A673 (cell line): ENCODE measurements around the gene TEX51. TPM values are rescaled to one million over a fixed set of nuclear protein-coding genes. Genes with fewer than 3 reads are reported as not detected.

Experiments
- BruUV-seq: library from RNA; stranded (reverse); fragments of 400-500 nt; replicated peaks from 2 replicates; lab custom pipeline; 2021; lab: Mats Ljungman, UMichigan
- CTCF ChIA-PET: fragments of 300-600 bp; sonication (Branson Sonifier 250); formaldehyde crosslinking; loops from one replicate; lab custom pipeline; 2022; ENCODE audit warnings: antibody characterized with exemption; lab: Charles Lee
- POLR2A ChIA-PET: fragments of 300-600 bp; sonication (Branson Sonifier 250); formaldehyde crosslinking; loops from one replicate; lab custom pipeline; 2022; ENCODE audit warnings: antibody characterized with exemption; ENCODE audit not compliant: low non-redundant PET; lab: Charles Lee
- DNase-seq: peaks from one replicate; pipeline ENCODE4 v3.0.0-alpha.2; 2015; ENCODE audit warnings: low spot score
- H3K27ac ChIP-seq: fragments of 200-600 bp; sonication (generic); 2 replicates; pipeline ENCODE4 v1.5.1; 2016; ENCODE audit warnings: mixed run types, low read depth, mild to moderate bottlenecking, mixed read lengths, antibody characterized with exemption, low read length; ENCODE audit not compliant: poor library complexity, severe bottlenecking
- H3K27me3 ChIP-seq: fragments of 200-600 bp; sonication (generic); replicated peaks from 2 replicates; pipeline ENCODE4 v1.6.1; 2017; ENCODE audit warnings: mixed run types, low read depth, mild to moderate bottlenecking, mixed read lengths, antibody characterized with exemption, low read length; ENCODE audit not compliant: insufficient read depth, poor library complexity
- H3K36me3 ChIP-seq: fragments of 200-600 bp; sonication (generic); 2 replicates; pipeline ENCODE4 v1.6.1; 2016; ENCODE audit warnings: mixed run types, mild to moderate bottlenecking, mixed read lengths, antibody characterized with exemption, low read length; ENCODE audit not compliant: insufficient read depth, poor library complexity, severe bottlenecking
- H3K4me1 ChIP-seq: fragments of 200-600 bp; sonication (generic); 2 replicates; pipeline ENCODE4 v1.6.1; 2017; ENCODE audit warnings: mixed run types, mild to moderate bottlenecking, mixed read lengths, antibody characterized with exemption, low read length; ENCODE audit not compliant: insufficient read depth, poor library complexity, severe bottlenecking
- H3K4me3 ChIP-seq: fragments of 200-600 bp; sonication (generic); 2 replicates; pipeline ENCODE4 v1.5.1; 2016; ENCODE audit warnings: low read depth, mixed run types, mild to moderate bottlenecking, mixed read lengths, low read length; ENCODE audit not compliant: poor library complexity, severe bottlenecking
- H3K9me3 ChIP-seq: fragments of 200-600 bp; sonication (generic); 2 replicates; pipeline ENCODE4 v1.6.1; 2016; ENCODE audit warnings: mixed run types, low read depth, mild to moderate bottlenecking, mixed read lengths, antibody characterized with exemption, low read length; ENCODE audit not compliant: poor library complexity, severe bottlenecking
- EZH2 ChIP-seq: fragments of 200-600 bp; sonication (generic); IDR thresholded peaks from 2 replicates; pipeline ENCODE4 v1.6.1; 2017; ENCODE audit warnings: borderline replicate concordance, low read depth, mild to moderate bottlenecking, mixed read lengths, antibody characterized with exemption, low read length; ENCODE audit not compliant: poor library complexity, severe bottlenecking
- intact Hi-C: fragments of 100-400 bp; cut with micrococcal nuclease; formaldehyde crosslinking; loops from one replicate; pipeline ENCODE4 v1.10.0; 2022; ENCODE audit not compliant: unreplicated experiment
- total RNA-seq: library from RNA; stranded (reverse); gene quantifications from 2 replicates; pipeline ENCODE4 v1.2.3, GENCODE V29; 2021
- TF ChIP-seq, protein P1 (sequence below): fragments of 300-800, 200-600 bp; sonication (generic); conservative IDR thresholded peaks from 2 replicates; pipeline ENCODE4 v1.5.1; 2017; ENCODE audit warnings: low read depth, mild to moderate bottlenecking, antibody characterized with exemption, low read length, moderate library complexity, mixed read lengths

The TEX51 gene
- total RNA-seq, 1 experiment from 2014 or later, result not detected

DNA sequence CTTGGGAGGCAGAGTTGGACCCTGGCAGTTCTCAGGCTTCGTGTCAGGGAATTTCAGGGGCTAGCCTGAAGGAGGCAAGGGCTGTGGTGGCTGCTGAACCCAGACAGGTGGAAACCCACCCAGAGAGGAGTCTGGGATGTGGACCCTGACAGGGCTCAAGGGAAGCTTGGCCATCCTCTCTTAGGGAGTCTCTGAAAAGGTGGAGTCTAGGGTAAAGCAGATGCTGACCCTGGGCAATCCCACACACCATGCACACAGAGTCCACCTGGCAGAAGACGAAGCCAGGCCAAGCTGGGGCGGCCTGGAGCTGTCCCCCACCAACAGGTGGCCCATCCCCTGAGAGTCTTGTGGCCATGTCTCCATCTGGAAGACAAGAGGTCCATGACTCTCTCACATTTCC lies 41.2 kb upstream of the TEX51 start:
- no TSS peak for BruUV-seq
- CTCF ChIA-PET, result no interaction called here
- no peaks in the 10 kb centered on the region for H3K36me3 ChIP-seq
- H3K4me1 ChIP-seq, result no peaks in the 10 kb centered on the region
- peaks cover 8% of the 10 kb centered on the region for H3K27me3 ChIP-seq
- H3K4me3 ChIP-seq, result no peak overlapping the region
- TF ChIP-seq, protein P1, sequence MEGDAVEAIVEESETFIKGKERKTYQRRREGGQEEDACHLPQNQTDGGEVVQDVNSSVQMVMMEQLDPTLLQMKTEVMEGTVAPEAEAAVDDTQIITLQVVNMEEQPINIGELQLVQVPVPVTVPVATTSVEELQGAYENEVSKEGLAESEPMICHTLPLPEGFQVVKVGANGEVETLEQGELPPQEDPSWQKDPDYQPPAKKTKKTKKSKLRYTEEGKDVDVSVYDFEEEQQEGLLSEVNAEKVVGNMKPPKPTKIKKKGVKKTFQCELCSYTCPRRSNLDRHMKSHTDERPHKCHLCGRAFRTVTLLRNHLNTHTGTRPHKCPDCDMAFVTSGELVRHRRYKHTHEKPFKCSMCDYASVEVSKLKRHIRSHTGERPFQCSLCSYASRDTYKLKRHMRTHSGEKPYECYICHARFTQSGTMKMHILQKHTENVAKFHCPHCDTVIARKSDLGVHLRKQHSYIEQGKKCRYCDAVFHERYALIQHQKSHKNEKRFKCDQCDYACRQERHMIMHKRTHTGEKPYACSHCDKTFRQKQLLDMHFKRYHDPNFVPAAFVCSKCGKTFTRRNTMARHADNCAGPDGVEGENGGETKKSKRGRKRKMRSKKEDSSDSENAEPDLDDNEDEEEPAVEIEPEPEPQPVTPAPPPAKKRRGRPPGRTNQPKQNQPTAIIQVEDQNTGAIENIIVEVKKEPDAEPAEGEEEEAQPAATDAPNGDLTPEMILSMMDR, result no peak
- POLR2A ChIA-PET, result no interaction called here
- intact Hi-C loops, result no loop called here
- no peak for DNase-seq
- H3K27ac ChIP-seq, result no peak overlapping the region
- no peaks in the 10 kb centered on the region for H3K9me3 ChIP-seq

DNA sequence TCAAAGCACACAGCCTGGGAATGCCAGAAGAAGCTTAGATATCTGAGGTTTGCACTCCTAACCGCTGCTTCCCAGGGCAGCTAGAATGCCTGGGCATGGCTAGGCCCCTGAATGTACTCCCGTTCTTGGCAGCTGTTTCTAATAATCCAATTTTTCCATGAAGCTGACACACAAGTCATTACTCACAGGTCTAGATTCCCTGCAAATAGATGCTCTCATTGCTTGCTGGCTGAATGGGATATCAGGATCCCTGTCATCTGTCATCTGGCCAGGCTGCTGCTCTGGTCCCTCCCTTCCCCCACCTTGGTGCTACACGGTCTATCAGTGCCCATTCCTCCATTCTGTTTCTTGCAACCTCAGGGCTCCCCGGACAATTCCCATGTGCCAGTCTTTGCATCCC lies 40.7 kb upstream of the TEX51 start:
- H3K9me3 ChIP-seq, result no peaks in the 10 kb centered on the region
- no peaks in the 10 kb centered on the region for H3K36me3 ChIP-seq
- no peak for DNase-seq
- BruUV-seq, result no TSS peak
- TF ChIP-seq, protein P1, result no peak
- no peak for TF ChIP-seq EZH2
- intact Hi-C loops, result no loop called here
- ChIA-PET POLR2A (no interaction called here), CTCF (no interaction called here)
- peaks cover 8% of the 10 kb centered on the region for H3K27me3 ChIP-seq
- no peak overlapping the region for H3K4me3 ChIP-seq
- H3K4me1 ChIP-seq, result no peaks in the 10 kb centered on the region
- H3K27ac ChIP-seq, result no peak overlapping the region

DNA sequence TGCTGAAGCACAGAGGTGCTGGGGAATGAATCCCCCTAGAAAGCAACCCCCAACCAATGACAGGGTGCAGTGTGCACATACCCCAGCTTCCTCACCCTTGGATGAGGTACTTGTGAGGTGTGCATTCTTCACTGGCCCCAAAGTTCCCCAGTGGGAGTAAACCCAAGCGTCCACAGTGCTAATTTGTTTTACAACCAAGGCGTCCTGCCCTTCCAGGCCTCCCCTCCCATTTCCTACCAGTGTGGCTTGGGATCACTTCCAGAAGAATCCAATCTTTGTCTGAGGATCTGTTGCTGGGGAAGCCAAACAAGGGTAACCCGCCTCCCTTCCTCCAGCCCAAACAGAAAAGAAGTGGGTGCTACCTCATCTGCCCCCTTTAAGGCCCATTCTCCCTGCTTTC lies 40.3 kb upstream of the TEX51 start:
- BruUV-seq, result no TSS peak
- DNase-seq, result no peak
- Histone ChIP-seq H3K4me1 (no peaks in the 10 kb centered on the region), H3K9me3 (no peaks in the 10 kb centered on the region), H3K27ac (no peak overlapping the region), H3K36me3 (no peaks in the 10 kb centered on the region), H3K27me3 (peaks cover 8% of the 10 kb centered on the region), H3K4me3 (no peak overlapping the region)
- no peak for TF ChIP-seq EZH2
- TF ChIP-seq, protein P1, result no peak
- ChIA-PET CTCF (no interaction called here), POLR2A (no interaction called here)
- intact Hi-C loops, result no loop called here
